Metanephros (tissue), 1 donor: ENCODE measurements around the gene HCRTR1. TPM values are rescaled to one million over a fixed set of nuclear protein-coding genes. Genes with fewer than 3 reads are reported as not detected.

Source experiments
- total RNA-seq: library from RNA; depleted of rRNA; stranded (reverse); fragments of >200 nt; gene quantifications from one replicate; pipeline ENCODE4 v1.2.3, GENCODE V29; 2014

The HCRTR1 gene
- total RNA-seq: 0.35 TPM

DNA sequence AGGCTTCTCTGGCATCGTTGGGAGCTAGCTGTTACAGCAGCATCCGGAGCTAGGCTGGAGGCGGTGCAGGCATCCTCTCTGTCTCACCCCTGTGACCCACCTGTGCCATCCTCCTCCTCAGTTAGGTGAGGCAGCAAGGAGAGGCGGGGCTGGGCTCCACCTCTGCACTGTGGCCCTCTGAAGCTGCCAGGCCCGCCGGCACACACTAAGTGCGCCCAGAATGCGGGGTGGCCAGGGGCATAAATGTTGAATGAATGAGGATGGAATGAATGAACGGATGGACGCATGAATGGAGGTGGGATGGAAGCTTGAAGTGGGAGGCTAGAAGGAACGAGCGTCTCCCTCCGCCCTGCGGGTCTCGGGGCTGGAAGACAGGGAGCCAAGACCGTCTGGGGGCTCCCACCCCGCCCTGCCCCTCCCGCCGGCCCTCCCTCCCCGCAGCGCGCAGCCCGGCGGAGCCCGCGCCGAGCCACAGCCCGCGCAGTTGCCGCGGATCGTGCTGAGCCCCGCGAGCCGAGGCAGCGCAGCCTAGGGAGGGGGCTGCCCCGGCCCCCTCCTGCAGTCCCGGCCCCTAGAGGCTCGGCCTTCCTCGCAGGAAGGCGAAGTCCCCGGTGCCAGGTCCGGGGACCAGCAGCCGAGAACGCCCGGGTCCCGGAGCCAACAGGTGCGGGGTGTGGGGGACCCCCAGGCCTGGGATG is at the start of gene HCRTR1:
TSS of gene HCRTR1 (plus strand) at position 472 of the 698 bp plus-strand sequence. CDS start 1,504 bp downstream, outside the sequence.

DNA sequence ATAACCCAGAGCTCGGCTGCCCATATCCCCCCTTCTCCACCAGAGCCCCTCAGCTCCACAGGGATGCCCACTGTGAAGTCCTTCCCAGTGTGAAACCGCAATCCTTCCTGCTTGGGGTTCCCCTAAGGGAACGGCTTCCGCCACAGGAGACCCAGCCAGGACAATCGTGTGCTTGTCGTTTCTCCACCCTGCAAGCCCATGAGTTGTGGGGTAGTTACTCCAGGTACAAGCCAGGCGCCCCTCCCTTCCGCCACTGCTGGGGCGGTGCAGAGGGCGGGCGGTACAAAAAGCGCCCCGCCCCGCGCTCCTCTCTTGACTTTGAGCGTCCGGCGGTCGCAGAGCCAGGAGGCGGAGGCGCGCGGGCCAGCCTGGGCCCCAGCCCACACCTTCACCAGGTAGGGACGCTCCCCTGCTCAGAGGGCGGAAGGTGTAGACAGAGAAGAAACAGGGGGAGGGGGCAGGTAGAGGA is 41.3 kb upstream of the HCRTR1 start, which contains the start of gene TINAGL1:
TSS of gene TINAGL1 (plus strand) at position 315 of the 469 bp plus-strand sequence. CDS start 634 bp downstream, outside the sequence.

GRCh38 chr1:31644560-31645273 is 27.2 kb downstream of the HCRTR1 start, which contains the start of gene PEF1:
PEF1 (minus strand) TSS chr1:31644876; CDS start chr1:31644864, 12 bp downstream.

Other genes starting within 250 kb of the HCRTR1 start
- gene FABP3, start 244.6 kb upstream of the HCRTR1 start, total RNA-seq: 49.9 TPM
- gene SERINC2, start 204.5 kb upstream of the HCRTR1 start, total RNA-seq: 24.8 TPM
- 96.1 TPM for gene TINAGL1, start 41.2 kb upstream of the HCRTR1 start, total RNA-seq
- 76.0 TPM for gene PEF1, start 27.2 kb downstream of the HCRTR1 start, total RNA-seq
- gene COL16A1, start 86.3 kb downstream of the HCRTR1 start, total RNA-seq: 113 TPM
- 18.9 TPM for gene ADGRB2, start 146.7 kb downstream of the HCRTR1 start, total RNA-seq
- gene SPOCD1, start 198.3 kb downstream of the HCRTR1 start, total RNA-seq: 0.76 TPM